H1 (cell line): Measurements from ENCODE around the gene ITIH1. TPM values are rescaled to one million over a fixed set of nuclear protein-coding genes. Genes with fewer than 3 reads are reported as not detected.

Source experiments
- MAFK ChIP-seq: IDR thresholded peaks from 2 replicates; pipeline ENCODE4 v1.6.1; 2012; ENCODE audit warnings: low read depth, mild to moderate bottlenecking, improper control_type of control experiment, low read length
- polyA plus RNA-seq, 7 experiments: library from polyadenylated mRNA; depleted of rRNA in 3 of 7; stranded (reverse) in 5 of 7; unstranded in 2 of 7; fragments of >200 nt in 5 of 7; fragments of 200-250 nt in 2 of 7; gene quantifications; 1 replicate in 5 of 7; 2 replicates in 1 of 7; 4 replicates in 1 of 7; pipeline versions ENCODE4 v1.2.1 to v1.2.3, GENCODE V29; 2011 to 2013; ENCODE audit warnings: missing spikeins in 2 of 7, mixed read lengths in 2 of 7
- total RNA-seq: library from RNA; stranded (reverse); fragmentation: NEBNext Ultra II Directional; extraction: Animal tissue kit (Norgen Biotek cat#: 25700); gene quantifications from 2 replicates; pipeline ENCODE4 v1.2.1, GENCODE V29; 2021

The ITIH1 gene
- total and polyA plus RNA-seq, 2 of the 8 experiments (the other 6 are each of a cell fraction or from before 2014, with no cell fraction given), result not detected

DNA sequence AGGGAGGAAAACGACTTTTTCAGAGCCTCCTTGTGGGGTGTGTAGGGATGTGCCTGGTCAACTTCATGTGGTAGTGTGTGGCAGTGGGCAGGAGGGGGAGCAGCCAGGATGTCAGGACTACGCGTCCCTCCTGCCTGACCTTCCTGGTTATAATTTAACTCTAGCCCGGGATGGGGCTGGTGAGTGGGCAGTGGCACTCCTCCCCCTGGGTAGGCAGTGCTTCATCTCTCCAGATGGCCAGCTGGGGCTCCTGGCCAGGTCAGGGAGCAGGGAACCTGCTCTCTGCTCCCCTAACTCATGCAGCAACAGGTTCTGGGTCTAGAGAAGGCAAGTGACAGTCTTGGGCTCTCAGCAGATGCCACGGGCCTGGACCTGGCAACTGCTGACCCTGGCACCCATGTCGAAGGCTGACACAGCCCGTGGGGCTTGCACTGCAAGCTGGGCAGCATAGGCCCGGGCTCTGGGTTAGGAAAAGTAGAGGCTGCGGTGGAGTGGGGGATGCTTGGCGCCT lies 50.5 kb downstream of the ITIH1 start (continued):
- no peak for TF ChIP-seq MAFK
